Neural crest cell (in vitro differentiated cells): ENCODE results near the gene GAS1. TPM values are rescaled to one million over a fixed set of nuclear protein-coding genes. Genes with fewer than 3 reads are reported as not detected.

Experiments used
- DNase-seq: peaks from one replicate; pipeline ENCODE4 v3.0.0; 2021; ENCODE audit warnings: low read depth, mixed read lengths, low spot score
- H3K27ac Mint-ChIP-seq: one replicate; pipeline ENCODE4 v1.8.0; 2021; ENCODE audit warnings: mild to moderate bottlenecking, mixed read lengths; ENCODE audit not compliant: unreplicated experiment
- H3K27me3 Mint-ChIP-seq: 2 replicates; pipeline ENCODE4 v1.8.0; 2021; ENCODE audit warnings: low read depth, mild to moderate bottlenecking, mixed read lengths
- H3K36me3 Mint-ChIP-seq: 2 replicates; pipeline ENCODE4 v1.8.0; 2021; ENCODE audit warnings: low read depth, mild to moderate bottlenecking, mixed read lengths
- H3K4me1 Mint-ChIP-seq: 2 replicates; pipeline ENCODE4 v1.8.0; 2021; ENCODE audit warnings: mixed read lengths
- H3K4me3 Mint-ChIP-seq: one replicate; pipeline ENCODE4 v1.8.0; 2021; ENCODE audit warnings: mild to moderate bottlenecking, mixed read lengths
- H3K9me3 Mint-ChIP-seq: 2 replicates; pipeline ENCODE4 v1.8.0; 2021; ENCODE audit warnings: mixed read lengths
- CTCF ChIP-seq: fragments of 200-600 bp; sonication (generic); conservative IDR thresholded peaks from 2 replicates; pipeline ENCODE4 v1.5.0; 2021; ENCODE audit warnings: antibody characterized with exemption, mild to moderate bottlenecking
- total RNA-seq: library from RNA; stranded (reverse); gene quantifications from 2 replicates; pipeline ENCODE4 v1.2.1, GENCODE V29; 2021

The GAS1 gene
- total RNA-seq, 1 donor from 2014 or later, result 24.6 TPM

- no peak overlapping the region for H3K4me3 Mint-ChIP-seq
- no peak for DNase-seq
- H3K36me3 Mint-ChIP-seq, result no peaks in the 10 kb centered on the region
- no peaks in the 10 kb centered on the region for H3K4me1 Mint-ChIP-seq
- H3K9me3 Mint-ChIP-seq, result no peaks in the 10 kb centered on the region
- TF ChIP-seq CTCF, result no peak
- H3K27me3 Mint-ChIP-seq, result no peaks in the 10 kb centered on the region
- H3K27ac Mint-ChIP-seq, result no peak overlapping the region
Measured at GRCh38 chr9:86965636-86966395, 18.5 kb upstream of the GAS1 start.

- H3K4me3 Mint-ChIP-seq, result no peak overlapping the region
- no peaks in the 10 kb centered on the region for H3K4me1 Mint-ChIP-seq
- no peaks in the 10 kb centered on the region for H3K27me3 Mint-ChIP-seq
- H3K27ac Mint-ChIP-seq, result no peak overlapping the region
- H3K36me3 Mint-ChIP-seq, result no peaks in the 10 kb centered on the region
- no peaks in the 10 kb centered on the region for H3K9me3 Mint-ChIP-seq
- DNase-seq, result no peak
- no peak for TF ChIP-seq CTCF
Measured at GRCh38 chr9:86962692-86963091, 15.4 kb upstream of the GAS1 start.

- no peak for TF ChIP-seq CTCF
- H3K9me3 Mint-ChIP-seq, result no peaks in the 10 kb centered on the region
- no peak overlapping the region for H3K4me3 Mint-ChIP-seq
- no peaks in the 10 kb centered on the region for H3K36me3 Mint-ChIP-seq
- H3K4me1 Mint-ChIP-seq, result no peaks in the 10 kb centered on the region
- no peaks in the 10 kb centered on the region for H3K27me3 Mint-ChIP-seq
- no peak for DNase-seq
- H3K27ac Mint-ChIP-seq, result no peak overlapping the region
Measured at GRCh38 chr9:86960938-86961337, 13.6 kb upstream of the GAS1 start.

- no peak for TF ChIP-seq CTCF
- DNase-seq, result no peak
- Mint-ChIP-seq H3K4me1 (no peaks in the 10 kb centered on the region), H3K9me3 (no peaks in the 10 kb centered on the region), H3K36me3 (no peaks in the 10 kb centered on the region), H3K4me3 (no peak overlapping the region), H3K27ac (no peak overlapping the region), H3K27me3 (no peaks in the 10 kb centered on the region)
Measured at GRCh38 chr9:86958203-86958602, 10.9 kb upstream of the GAS1 start.

GRCh38 chr9:86955561-86955960 is 8.3 kb upstream of the GAS1 start:
- Mint-ChIP-seq H3K9me3 (peaks cover 2% of the 10 kb centered on the region), H3K4me1 (no peaks in the 10 kb centered on the region), H3K4me3 (no peak overlapping the region), H3K36me3 (no peaks in the 10 kb centered on the region), H3K27ac (no peak overlapping the region), H3K27me3 (no peaks in the 10 kb centered on the region)
- DNase-seq, result no peak
- no peak for TF ChIP-seq CTCF
